Measurements from ENCODE around the gene HNRNPR. TPM values are rescaled to one million over a fixed set of nuclear protein-coding genes. Genes with fewer than 3 reads are reported as not detected.

The HNRNPR gene
- total and polyA plus RNA-seq, 2 of the 8 experiments (the other 6 are each of a cell fraction or from before 2014, with no cell fraction given): 110 to 214 TPM

DNA sequence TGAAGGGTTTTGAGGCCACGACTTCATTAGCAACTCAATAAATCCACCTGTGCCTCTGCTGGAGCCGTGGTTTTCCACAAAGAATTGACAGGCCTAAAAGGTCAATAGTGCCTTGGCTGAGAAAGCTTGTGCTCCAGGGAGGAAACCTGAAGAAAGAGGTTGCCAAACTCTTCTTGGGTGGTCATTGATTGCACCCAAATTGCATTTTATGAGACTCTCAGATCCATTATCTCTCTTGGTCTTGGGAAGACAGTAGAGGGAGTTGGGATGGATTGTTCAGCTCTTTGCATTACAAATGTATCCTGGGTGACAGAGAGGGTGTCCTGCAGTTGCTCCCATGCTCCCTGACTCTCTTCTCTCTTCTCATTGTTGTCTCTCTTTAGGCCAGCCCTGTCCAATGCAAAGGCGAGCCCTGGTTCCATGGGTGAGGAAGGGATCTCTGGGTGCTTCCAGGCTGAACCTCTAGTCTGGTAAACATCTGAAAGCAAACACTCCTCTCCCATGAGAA is 80.7 kb downstream of the HNRNPR start:
- Histone ChIP-seq H4K91ac (replicated peaks; ENCODE audit: insufficient read length, low read length) (no peak overlapping the region), H3K4me1 (replicated peaks in 1 of 4; ENCODE audit: control insufficient read depth in 3 of 4, insufficient read depth in 4 of 4, low read length in 3 of 4) (peaks cover 0 to 17% (median 12%) of the 10 kb centered on the region in 4 experiments; a peak in 5 of 7 replicates), H3K27ac (ENCODE audit: low read depth, low read length) (peak overlapping the region; percentile 37; the same call in 1 of the 2 replicates), H3K4ac (replicated peaks; ENCODE audit: insufficient read length, low read depth, low read length) (no peak overlapping the region), H3K14ac (ENCODE audit: insufficient read length) (no peak overlapping the region), H2BK15ac (ENCODE audit: low read length) (no peak overlapping the region), H4K8ac (ENCODE audit: extremely low read depth, insufficient read depth, low read length) (no peak overlapping the region), H3K4me2 (ENCODE audit: insufficient read depth in 1 of 2, low read depth in 2 of 2, low read length in 2 of 2) (peak overlapping the region; percentile 42 to 55; a peak in 3 of 4 replicates), H3K9me3 (ENCODE audit: insufficient read depth in 2 of 2, low read depth in 1 of 2, low read length in 1 of 2) (no peaks in the 10 kb centered on the region), H4K20me1 (replicated peaks in 1 of 2; ENCODE audit: control insufficient read depth in 1 of 2, insufficient read depth in 2 of 2, low read length in 2 of 2) (no peaks in the 10 kb centered on the region), H3K79me1 (ENCODE audit: low read depth, low read length) (no peaks in the 10 kb centered on the region), H3K36me3 (ENCODE audit: control insufficient read depth in 2 of 4, insufficient read depth in 4 of 4, low read length in 3 of 4) (no peaks in the 10 kb centered on the region), H3K18ac (ENCODE audit: extremely low read depth, low read length) (no peak overlapping the region), H3K23ac (ENCODE audit: insufficient read length) (no peak overlapping the region), H2BK12ac (ENCODE audit: low read depth, low read length) (peak overlapping the region; percentile 32; the same call in 1 of the 2 replicates), H2AFZ (ENCODE audit: low read length) (no peak overlapping the region), H3K56ac (replicated peaks; ENCODE audit: insufficient read length, low read depth, low read length) (no peak overlapping the region), H2BK5ac (ENCODE audit: low read depth, low read length) (peak overlapping the region; percentile 72), H2AK5ac (ENCODE audit: low read depth, low read length) (no peak overlapping the region), H2BK120ac (replicated peaks; ENCODE audit: low read depth, low read length) (no peak overlapping the region), H2BK20ac (ENCODE audit: low read length) (no peak overlapping the region), H3K27me3 (replicated peaks in 1 of 4; ENCODE audit: control insufficient read depth in 3 of 4, extremely low read depth in 1 of 4, insufficient read depth in 3 of 4, low read length in 3 of 4) (no peaks in the 10 kb centered on the region; a peak in 1 of 7 replicates), H4K5ac (ENCODE audit: insufficient read length, low read depth, low read length) (no peak overlapping the region), H3K4me3 (ENCODE audit: extremely low read depth in 1 of 4, insufficient read depth in 2 of 4, low read depth in 3 of 4, low read length in 4 of 4) (peak overlapping the region in 1 of 4 experiments; percentile 33; a peak in 2 of 8 replicates), H3K79me2 (ENCODE audit: control insufficient read depth in 1 of 2, insufficient read depth in 2 of 2, low read length in 2 of 2) (no peaks in the 10 kb centered on the region), H3K9ac (replicated peaks in 1 of 4; ENCODE audit: extremely low read depth in 1 of 4, low read depth in 3 of 4, low read length in 3 of 4) (peak overlapping the region in 1 of 4 experiments; percentile 13; a peak in 2 of 7 replicates), H3K23me2 (ENCODE audit: low read depth, low read length) (no peaks in the 10 kb centered on the region)
- POLR2A ChIA-PET (ENCODE audit: partially characterized antibody): interaction anchor here (0.7 to 2.2 kb wide), 9 partner anchors 14 to 100 kb away, joined by 3 to 6 read pairs (median 4); partner anchors contain the start of gene HTR1D
- peak; percentile 87 for FAIRE-seq
- peak; percentile 56 to 58 for DNase-seq (ENCODE audit: low read depth in 1 of 2, low spot score in 2 of 2)
- WGBS, 2 experiments (ENCODE audit: extremely low coverage in 1 of 2, insufficient coverage in 1 of 2, insufficient read length in 1 of 2, insufficient replicate concordance in 2 of 2, low coverage in 1 of 2, low lambda C conversion rate in 2 of 2, missing lambda C conversion rate in 1 of 2): 12% methylated on average over 3 of the region's 3 CpGs; no CpG with 5 or more reads in 1 of the 2 experiments
- CTCF ChIA-PET (ENCODE audit: partially characterized antibody): interaction anchor here (0.8 to 2.2 kb wide), 8 partner anchors 14 to 284 kb away, joined by 3 to 8 read pairs (median 4); partner anchors contain the start of gene HTR1D
- TF ChIP-seq CTBP2 (IDR thresholded peaks at IDR 0.05; ENCODE audit: borderline replicate concordance, insufficient read depth, insufficient read length, low read length) (peak; percentile 87), CEBPB (IDR thresholded peaks at IDR 0.05; ENCODE audit: low read depth, low read length) (peak; percentile 56), BACH1 (IDR thresholded peaks at IDR 0.05; ENCODE audit: low read length) (peak; percentile 36; the same call in 1 of the 2 replicates), EP300 (IDR thresholded peaks at IDR 0.05; ENCODE audit: borderline replicate concordance in 1 of 2, low read depth in 2 of 2, low read length in 2 of 2) (0 out of 3 replicates have a peak, but pooled peaks of 1 of the 2 experiments have one; percentile 5), TAF7 (optimal IDR thresholded peaks at IDR 0.05; ENCODE audit: borderline replicate concordance, low read depth, low read length) (no peak), POU5F1 (IDR thresholded peaks at IDR 0.05; ENCODE audit: low read depth, low read length) (0 out of 2 replicates have a peak, but pooled peaks have one; percentile 47)
